Thymus (tissue), 11 donors: ENCODE results near the gene BAHD1. TPM values are rescaled to one million over a fixed set of nuclear protein-coding genes. Genes with fewer than 3 reads are reported as not detected.

Source experiments
- DNase-seq, 9 donors: peaks; one replicate each; pipeline ENCODE4 v3.0.0-alpha.2; 2013; ENCODE audit warnings: low spot score in 9 of 9, low read depth in 6 of 9, missing footprints in 1 of 9
- H3K27ac ChIP-seq, 2 donors: one replicate each; pipeline ENCODE4 v1.5.1; 2013; ENCODE audit warnings: control low read depth in 1 of 2, low read depth in 1 of 2, low read length in 1 of 2, mild to moderate bottlenecking in 1 of 2, moderate library complexity in 1 of 2
- H3K27me3 ChIP-seq, 2 donors: one replicate each; pipeline ENCODE4 v1.5.1; 2013; ENCODE audit warnings: low read length in 1 of 2; ENCODE audit not compliant: control insufficient read depth in 2 of 2, insufficient read depth in 1 of 2
- H3K36me3 ChIP-seq, 2 donors: one replicate each; pipeline ENCODE4 v1.5.1; 2013; ENCODE audit warnings: low read length in 1 of 2, mild to moderate bottlenecking in 1 of 2, moderate library complexity in 1 of 2; ENCODE audit not compliant: control insufficient read depth in 2 of 2, insufficient read depth in 2 of 2
- H3K4me1 ChIP-seq, 2 donors: one replicate each; pipeline ENCODE4 v1.5.1; 2013; ENCODE audit warnings: low read length in 2 of 2; ENCODE audit not compliant: control insufficient read depth in 2 of 2, insufficient read depth in 2 of 2
- H3K4me3 ChIP-seq, 2 donors: one replicate each; pipeline ENCODE4 v1.5.1; 2013; ENCODE audit warnings: low read length in 2 of 2, control low read depth in 1 of 2, mild to moderate bottlenecking in 1 of 2
- H3K9me3 ChIP-seq, 2 donors: one replicate each; pipeline ENCODE4 v1.5.1; 2013; ENCODE audit warnings: low read length in 1 of 2, mild to moderate bottlenecking in 1 of 2; ENCODE audit not compliant: control insufficient read depth in 2 of 2, insufficient read depth in 1 of 2
- WGBS: extraction: QIAGEN DNeasy Blood & Tissue Kit; methylation state at CpG from one replicate; pipeline ENCODE4 v1.1.7; 2013; 5-methylcytosine and 5-hydroxymethylcytosine counted together
- polyA plus RNA-seq: library from polyadenylated mRNA; stranded (reverse); fragments of 200-250 nt; gene quantifications from one replicate; pipeline ENCODE4 v1.2.3, GENCODE V29; 2013
- total RNA-seq: library from RNA; stranded (reverse); fragments of 120-200 nt; gene quantifications from one replicate; pipeline ENCODE4 v1.2.4, GENCODE V29; 2013
- donor health status: healthy.

The BAHD1 gene
- total and polyA plus RNA-seq, 2 donors, result 9.4 to 19.1 TPM

- DNase-seq, result no peak
- H3K4me3 ChIP-seq, result no peak overlapping the region
- no peaks in the 10 kb centered on the region for H3K27me3 ChIP-seq
- WGBS, result 98% methylated on average over 37 of the region's 37 CpGs
- H3K27ac ChIP-seq, result no peak overlapping the region
- peaks cover 31 to 33% of the 10 kb centered on the region in 2 donors for H3K36me3 ChIP-seq
- no peaks in the 10 kb centered on the region for H3K9me3 ChIP-seq
- peaks cover 12 to 27% of the 10 kb centered on the region in 2 donors for H3K4me1 ChIP-seq
These were observed 18.0 kb downstream of the BAHD1 start for GRCh38 chr15:40458495-40459371.

GRCh38 chr15:40459391-40460015, 18.8 kb downstream of the BAHD1 start:
- Histone ChIP-seq H3K36me3 (peaks cover 38 to 41% of the 10 kb centered on the region in 2 donors), H3K27me3 (no peaks in the 10 kb centered on the region), H3K4me3 (no peak overlapping the region), H3K27ac (no peak overlapping the region), H3K9me3 (no peaks in the 10 kb centered on the region), H3K4me1 (peaks cover 5 to 22% of the 10 kb centered on the region in 2 donors)
- WGBS, result 99% methylated on average over 19 of the region's 19 CpGs
- DNase-seq, result no peak

DNA sequence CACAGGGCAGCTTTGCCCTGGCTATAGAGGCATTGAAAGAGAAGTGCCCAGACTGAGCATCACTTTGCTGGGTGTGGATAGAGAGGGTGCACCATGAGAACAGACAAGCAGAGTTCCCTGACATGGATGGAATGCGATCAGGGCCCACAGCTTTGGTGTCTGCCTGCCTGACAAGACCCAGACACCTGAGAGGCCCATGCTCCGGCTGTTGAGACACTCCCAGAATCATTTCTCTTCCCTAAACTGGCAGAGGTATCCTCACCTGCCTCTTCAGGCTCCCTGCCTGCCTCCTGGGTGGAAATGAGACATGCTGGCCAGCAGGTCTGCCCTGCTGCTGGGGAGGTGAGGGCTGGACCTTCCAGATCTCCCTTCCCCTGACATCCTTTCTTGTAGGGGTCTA, 19.7 kb downstream of the BAHD1 start:
- Histone ChIP-seq H3K9me3 (no peaks in the 10 kb centered on the region), H3K27ac (no peak overlapping the region), H3K27me3 (no peaks in the 10 kb centered on the region), H3K4me1 (peaks cover 0 to 13% of the 10 kb centered on the region in 2 donors), H3K4me3 (no peak overlapping the region), H3K36me3 (peaks cover 45 to 50% of the 10 kb centered on the region in 2 donors)
- no peak for DNase-seq
- 99% methylated on average over 2 of the region's 2 CpGs for WGBS

DNA sequence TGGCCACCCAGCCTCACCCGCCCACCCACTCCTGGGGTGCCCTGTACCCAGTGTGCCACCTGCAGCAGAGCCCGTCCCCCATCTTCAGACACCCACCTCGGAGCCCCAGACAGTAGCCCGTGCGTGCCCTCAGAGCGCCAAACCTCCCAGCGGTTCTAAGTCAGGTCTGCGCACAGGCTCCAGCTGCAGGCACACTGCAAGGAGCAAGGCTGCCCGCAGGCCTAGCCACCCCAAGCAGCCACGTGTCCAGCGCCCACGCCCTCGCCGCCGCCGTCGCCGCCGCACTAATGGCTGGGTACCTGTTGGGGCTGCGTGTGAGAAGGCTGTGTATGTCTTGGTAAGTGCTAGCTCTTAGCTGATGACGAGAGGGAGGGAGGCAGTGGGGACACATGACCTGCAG, 21.2 kb downstream of the BAHD1 start:
- Histone ChIP-seq H3K4me1 (peaks cover 0 to 6% of the 10 kb centered on the region in 2 donors), H3K4me3 (no peak overlapping the region), H3K36me3 (peaks cover 53 to 63% of the 10 kb centered on the region in 2 donors), H3K27me3 (no peaks in the 10 kb centered on the region), H3K9me3 (no peaks in the 10 kb centered on the region), H3K27ac (no peak overlapping the region)
- DNase-seq, result no peak
- WGBS, result 98% methylated on average over 21 of the region's 21 CpGs

DNA sequence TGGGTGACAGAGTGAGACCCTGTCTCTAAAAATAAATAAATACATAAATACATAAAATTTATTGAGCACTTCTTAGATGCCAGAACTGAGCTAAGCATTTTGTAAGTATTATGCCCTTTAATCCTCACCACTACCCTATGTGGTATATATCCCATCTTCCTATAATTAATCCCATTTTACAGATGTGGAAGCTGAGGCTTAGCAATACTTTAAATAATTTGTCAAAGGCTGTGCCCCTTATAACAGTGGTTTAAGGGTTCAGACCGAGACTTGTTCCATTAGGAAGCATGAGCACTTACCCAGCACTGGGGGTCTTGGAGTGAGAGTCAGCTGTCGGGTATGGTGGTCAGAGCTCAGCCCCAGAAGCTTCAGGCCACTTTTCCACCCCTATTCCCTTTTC, 22.5 kb downstream of the BAHD1 start:
- Histone ChIP-seq H3K9me3 (no peaks in the 10 kb centered on the region), H3K4me3 (no peak overlapping the region), H3K27me3 (no peaks in the 10 kb centered on the region), H3K4me1 (peaks cover 0 to 6% of the 10 kb centered on the region in 2 donors), H3K36me3 (peaks cover 53 to 66% of the 10 kb centered on the region in 2 donors), H3K27ac (no peak overlapping the region)
- WGBS, result 99% methylated on average over 2 of the region's 2 CpGs
- DNase-seq, result no peak

DNA sequence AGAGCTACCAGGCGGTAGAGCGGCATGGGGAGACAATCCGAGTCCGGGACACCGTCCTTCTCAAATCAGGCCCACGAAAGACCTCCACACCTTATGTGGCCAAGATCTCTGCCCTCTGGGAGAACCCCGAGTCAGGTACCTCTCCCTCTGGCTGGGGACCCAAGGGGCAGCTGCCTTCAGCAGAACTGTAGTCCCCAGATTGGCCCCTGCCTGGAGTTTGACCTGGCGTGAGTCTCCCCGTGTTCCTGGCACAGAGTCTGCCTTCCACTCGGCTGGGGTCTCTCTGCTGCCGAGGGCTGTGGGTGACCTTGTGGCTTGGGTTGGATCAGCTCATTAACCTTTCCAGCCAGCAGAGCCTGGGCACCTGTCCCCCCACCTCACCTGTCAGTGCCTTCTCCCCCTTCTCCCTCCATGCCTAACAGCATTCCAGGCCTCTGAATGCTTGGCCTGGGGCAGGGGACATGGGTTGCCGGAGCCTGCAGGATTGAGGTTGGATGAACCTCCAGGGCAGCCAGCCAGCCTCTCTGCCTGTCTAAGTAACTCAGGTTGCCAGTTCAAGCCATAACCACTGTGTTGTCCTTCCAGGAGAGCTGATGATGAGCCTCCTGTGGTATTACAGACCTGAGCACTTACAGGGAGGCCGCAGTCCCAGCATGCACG, 23.3 kb downstream of the BAHD1 start:
- peaks cover 0 to 9% of the 10 kb centered on the region in 2 donors for H3K4me1 ChIP-seq
- peak overlapping the region in 1 of 2 donors; percentile 28 for H3K27ac ChIP-seq
- WGBS, result 97% methylated on average over 14 of the region's 14 CpGs
- no peak overlapping the region for H3K4me3 ChIP-seq
- no peaks in the 10 kb centered on the region for H3K27me3 ChIP-seq
- DNase-seq, result no peak
- H3K9me3 ChIP-seq, result no peaks in the 10 kb centered on the region
- peaks cover 47 to 58% of the 10 kb centered on the region in 2 donors for H3K36me3 ChIP-seq

- Histone ChIP-seq H3K27ac (peak overlapping the region in 1 of 2 donors; percentile 33), H3K36me3 (peaks cover 41 to 52% of the 10 kb centered on the region in 2 donors)
These were observed 23.9 kb downstream of the BAHD1 start for GRCh38 chr15:40464595-40465185.

GRCh38 chr15:40465939-40466338, 25.2 kb downstream of the BAHD1 start:
- Histone ChIP-seq H3K4me3 (no peak overlapping the region), H3K27me3 (no peaks in the 10 kb centered on the region), H3K4me1 (peaks cover 3 to 14% of the 10 kb centered on the region in 2 donors), H3K27ac (peak overlapping the region in 1 of 2 donors; percentile 33), H3K36me3 (peaks cover 33 to 47% of the 10 kb centered on the region in 2 donors), H3K9me3 (no peaks in the 10 kb centered on the region)
- no peak for DNase-seq
- 98% methylated on average over 10 of the region's 10 CpGs for WGBS

More at GRCh38 chr15:40464595-40465185, 23.9 kb downstream of the BAHD1 start:
- H3K4me1 ChIP-seq, result peaks cover 0 to 9% of the 10 kb centered on the region in 2 donors
- H3K27me3 ChIP-seq, result no peaks in the 10 kb centered on the region
- DNase-seq, result no peak
- 96% methylated on average over 3 of the region's 3 CpGs for WGBS
- H3K4me3 ChIP-seq, result no peak overlapping the region
- H3K9me3 ChIP-seq, result no peaks in the 10 kb centered on the region
